GM21515 (cell line): ENCODE results near the gene ARL13A.
"Not testable (repeated sequence)": the region's sequence is repeated elsewhere in the genome, so short reads cannot be mapped to it uniquely, and the experiment has no call there.

Experiments
- ATAC-seq: cut with Tn5 transposase; IDR thresholded peaks from one replicate; pipeline ENCODE4 v1.9.1; 2021; ENCODE audit not compliant: unreplicated experiment

Gene ARL13A

GRCh38 chrX:100969408-100969807 is at the start of gene ARL13A:
TSS of gene ARL13A (plus strand) at chrX:100969708. CDS start at chrX:100973690, 3,982 bp downstream.
- ATAC-seq: no peak

GRCh38 chrX:100924375-100924774 is 45.1 kb upstream of the ARL13A start:
- no peak for ATAC-seq

GRCh38 chrX:100926453-100926852 is 43.1 kb upstream of the ARL13A start:
- ATAC-seq: no peak

DNA sequence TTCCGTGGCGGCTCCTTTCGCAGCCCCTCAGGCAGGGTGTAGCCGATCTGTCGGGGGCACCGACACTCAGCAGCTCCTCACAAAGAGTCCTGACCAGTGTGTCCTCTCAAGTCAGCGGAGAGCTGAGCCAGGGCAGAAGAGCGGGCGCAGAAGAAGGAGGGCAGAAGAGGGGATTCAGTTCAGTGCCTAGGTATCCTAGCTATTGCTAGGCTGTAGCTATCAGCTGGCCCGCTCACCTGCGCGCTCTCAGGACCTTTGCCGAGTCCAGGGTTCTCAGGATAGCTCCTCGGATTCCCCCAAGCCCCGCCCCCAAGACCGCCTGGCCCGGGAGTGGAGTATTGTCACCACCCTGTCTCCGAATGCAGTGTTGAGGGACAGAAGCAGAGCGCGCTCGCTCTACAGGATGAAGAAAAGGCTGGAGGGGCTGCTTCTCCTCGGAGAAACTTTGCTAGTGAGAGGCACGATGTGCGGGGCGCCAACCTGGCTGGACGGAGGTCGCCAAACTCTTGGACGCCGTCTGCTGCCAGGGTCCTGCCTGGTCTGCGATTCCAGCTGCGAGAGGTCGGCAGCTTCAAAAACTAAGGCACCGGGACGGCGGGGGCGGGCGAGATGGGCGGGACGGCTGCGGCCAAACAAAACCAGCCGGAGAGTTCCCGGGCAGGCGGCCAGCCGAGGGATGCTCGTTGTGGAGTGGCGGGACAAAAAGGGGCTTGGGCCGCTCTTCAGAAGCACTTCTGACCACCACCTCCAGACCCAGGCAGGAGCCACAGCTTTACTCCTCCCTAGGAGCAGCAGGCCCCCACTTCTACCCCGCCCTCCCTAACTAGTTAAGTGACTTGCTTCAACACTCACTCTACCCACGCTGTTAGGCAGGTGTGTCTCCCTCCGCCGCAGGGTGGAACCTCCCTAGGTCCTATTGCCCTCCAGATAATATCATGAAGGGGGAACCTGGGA is 40.6 kb upstream of the ARL13A start, which contains the start of gene XKRX:
XKRX (minus strand) TSS at position 258 of the 954 bp plus-strand sequence. CDS start 613 bp downstream, outside the sequence.
- no peak for ATAC-seq

GRCh38 chrX:100931218-100931924 is 38.1 kb upstream of the ARL13A start:
- peak; percentile 61 for ATAC-seq

DNA sequence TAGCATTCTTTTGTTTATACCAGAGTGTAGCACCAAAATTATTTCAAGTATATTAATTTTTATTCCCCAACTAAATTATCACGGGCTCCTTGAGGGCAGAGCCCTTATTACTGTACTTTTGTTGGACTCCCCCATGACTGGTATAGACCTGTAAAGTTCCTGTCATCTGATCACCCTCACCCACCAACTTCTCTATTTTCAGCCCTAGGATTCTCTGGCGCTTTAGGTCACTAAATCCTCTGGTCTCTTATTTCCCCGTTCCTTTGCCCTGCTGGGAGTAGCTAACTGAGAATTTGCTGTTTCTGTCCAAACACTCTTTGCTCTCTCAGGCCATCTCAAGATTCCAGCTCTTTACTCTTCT is 37.6 kb upstream of the ARL13A start:
- ATAC-seq: no peak

GRCh38 chrX:100935767-100936166 is 33.7 kb upstream of the ARL13A start:
- ATAC-seq: no peak

- no peak for ATAC-seq
Measured at GRCh38 chrX:100939333-100939732, 30.2 kb upstream of the ARL13A start.

GRCh38 chrX:100944601-100945000 is 24.9 kb upstream of the ARL13A start:
- no peak for ATAC-seq

GRCh38 chrX:100946299-100946927 is 23.1 kb upstream of the ARL13A start:
- no peak for ATAC-seq

DNA sequence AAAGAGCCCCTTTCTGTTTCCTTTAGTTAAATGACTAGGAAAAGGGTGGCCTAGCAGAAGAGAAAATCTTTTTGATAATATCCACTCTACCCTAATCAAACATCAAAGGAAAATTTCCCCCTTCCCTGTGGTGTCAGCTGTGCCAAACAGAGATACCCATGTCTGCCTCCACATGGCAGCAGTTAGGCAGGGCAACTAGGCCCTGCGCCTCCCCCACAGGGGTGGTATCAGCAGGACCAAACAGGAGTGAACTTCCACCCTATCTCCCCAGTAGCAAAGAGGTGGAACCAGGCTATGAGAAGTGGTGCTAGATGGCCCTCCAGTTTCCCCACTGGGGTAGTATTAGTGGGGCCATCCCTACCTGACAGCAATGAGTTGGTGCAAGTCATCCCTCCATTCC is 21.0 kb upstream of the ARL13A start:
- no peak for ATAC-seq

- no peak for ATAC-seq
Measured at GRCh38 chrX:100962811-100963210, 6.7 kb upstream of the ARL13A start.

DNA sequence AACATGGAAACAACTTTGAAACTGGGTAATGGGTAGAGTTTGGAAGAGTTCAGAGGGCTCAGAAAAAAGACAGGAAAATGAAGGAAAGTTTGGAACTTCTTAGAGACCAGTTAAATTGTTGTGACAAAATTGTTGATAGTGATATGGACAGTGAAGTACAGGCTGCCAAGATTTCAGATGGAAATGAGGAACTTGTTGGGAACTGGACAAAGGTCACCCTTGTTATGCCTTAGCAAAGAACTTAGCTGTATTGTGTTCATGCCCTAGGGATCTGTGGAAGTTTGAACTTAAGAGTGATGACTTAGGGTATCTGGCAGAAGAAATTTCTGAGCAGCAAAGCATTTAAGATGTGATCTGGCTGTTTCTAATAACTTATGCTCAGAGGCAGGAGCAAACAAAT is 5.1 kb upstream of the ARL13A start:
- ATAC-seq: no peak

GRCh38 chrX:100969936-100970335 is 428 bp downstream of the ARL13A start:
- no peak for ATAC-seq

- no peak for ATAC-seq
Measured at GRCh38 chrX:100973411-100973810, 3.9 kb downstream of the ARL13A start.

- ATAC-seq: no peak
Measured at GRCh38 chrX:100975212-100975611, 5.7 kb downstream of the ARL13A start.

DNA sequence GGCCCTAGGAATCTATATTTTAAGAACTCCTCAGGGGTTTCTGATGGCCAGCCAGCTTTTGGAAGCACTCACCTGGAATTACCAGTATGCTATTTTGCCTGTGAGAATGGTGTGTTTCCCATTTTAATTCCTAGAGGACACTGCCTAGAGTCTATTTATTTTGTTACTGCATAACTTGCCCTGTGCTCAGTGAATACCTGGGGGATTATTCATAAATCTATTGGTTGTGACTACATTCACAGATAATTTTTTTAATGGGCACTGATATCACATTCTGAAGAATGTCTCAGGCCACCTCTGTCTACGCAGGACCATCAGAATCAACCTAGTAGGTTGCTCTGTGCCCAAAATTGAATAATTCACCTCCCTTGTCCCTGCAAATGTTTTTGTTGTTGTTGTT is 6.7 kb downstream of the ARL13A start:
- ATAC-seq: no peak

- ATAC-seq: no peak
Measured at GRCh38 chrX:100979881-100980607, 10.5 kb downstream of the ARL13A start.

- no peak for ATAC-seq
Measured at GRCh38 chrX:100980608-100981497, 11.3 kb downstream of the ARL13A start.

DNA sequence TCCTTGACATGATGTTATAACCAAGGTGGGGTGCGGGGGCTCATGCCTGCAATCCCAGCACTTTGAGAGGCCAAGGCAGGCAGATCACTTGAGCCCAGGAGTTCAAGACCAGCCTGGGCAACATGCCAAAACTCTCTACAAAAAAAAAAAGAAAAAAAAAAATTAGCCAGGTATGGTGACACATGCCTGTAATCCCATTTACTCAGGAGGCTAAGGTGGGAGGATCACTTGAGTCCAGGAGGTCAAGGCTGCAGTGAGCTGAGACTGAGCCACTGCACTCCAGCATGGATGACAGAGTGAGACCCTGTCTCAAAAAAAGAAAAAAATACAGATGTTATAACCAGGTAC is 12.0 kb downstream of the ARL13A start:
- not testable (repeated sequence) for ATAC-seq
